ENCODE data around the gene KIF3C. TPM values are rescaled to one million over a fixed set of nuclear protein-coding genes. Genes with fewer than 3 reads are reported as not detected.

The KIF3C gene
- polyA plus RNA-seq, 2 of the 4 experiments (the other 2 are of a cell fraction), result 17.1 to 77.4 TPM

DNA sequence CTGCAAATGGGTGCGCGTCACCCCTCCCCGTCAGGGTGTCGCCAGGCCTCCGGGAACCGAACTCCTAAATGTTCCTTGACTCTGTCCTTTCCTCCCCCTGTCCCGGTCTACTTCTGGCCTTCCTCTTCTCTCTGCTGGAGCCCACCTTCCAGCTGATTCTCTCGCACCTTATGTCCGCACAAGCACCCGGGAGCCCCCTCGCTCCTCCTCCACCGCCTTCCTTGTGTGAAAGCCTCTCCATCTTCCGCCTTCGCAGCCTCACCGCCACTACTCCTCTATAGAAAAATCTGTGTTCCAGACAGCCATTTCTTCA lies 627 bp upstream of the KIF3C start:
- peaks cover 45% of the 10 kb centered on the region for H3K4me1 ChIP-seq
- H3K9me3 ChIP-seq, result no peaks in the 10 kb centered on the region
- ChIA-PET POLR2A (interaction anchor here (1.2 kb wide), 1 partner anchor 51 kb away, joined by 4 read pairs; the partner anchor contains the start of gene RAB10), CTCF (interaction anchor here (1.0 to 18.4 kb wide), 7 partner anchors 8 to 163 kb away, joined by 3 to 240 read pairs (median 8); no protein-coding TSS in a partner anchor)
- ATAC-seq, result no peak; a peak in 1 of 6 replicates
- no peak for DNase-seq (ENCODE audit: low read depth in 1 of 2, low spot score in 1 of 2)
- H3K27ac ChIP-seq, result peak overlapping the region; percentile 81 to 90
- TF ChIP-seq RNF2 (IDR thresholded peaks at IDR 0.05; ENCODE audit: borderline replicate concordance, low read depth) (no peak), EHF (CRISPR knock-in tag; IDR thresholded peaks at IDR 0.05) (no peak), EHMT2 (IDR thresholded peaks at IDR 0.05; ENCODE audit: low read depth) (no peak), HEYL (CRISPR knock-in tag; IDR thresholded peaks at IDR 0.05) (no peak), BHLHE40 (IDR thresholded peaks at IDR 0.05; ENCODE audit: low read depth, low read length) (no peak), SMC3 (IDR thresholded peaks at IDR 0.05) (no peak), FOXS1 (CRISPR knock-in tag; IDR thresholded peaks at IDR 0.05) (no peak), RCOR1 (IDR thresholded peaks at IDR 0.05; ENCODE audit: low read depth, low read length) (no peak), JUN (IDR thresholded peaks at IDR 0.05) (no peak), ZC3H11A (IDR thresholded peaks at IDR 0.05) (no peak)
- TF ChIP-seq, protein P1, sequence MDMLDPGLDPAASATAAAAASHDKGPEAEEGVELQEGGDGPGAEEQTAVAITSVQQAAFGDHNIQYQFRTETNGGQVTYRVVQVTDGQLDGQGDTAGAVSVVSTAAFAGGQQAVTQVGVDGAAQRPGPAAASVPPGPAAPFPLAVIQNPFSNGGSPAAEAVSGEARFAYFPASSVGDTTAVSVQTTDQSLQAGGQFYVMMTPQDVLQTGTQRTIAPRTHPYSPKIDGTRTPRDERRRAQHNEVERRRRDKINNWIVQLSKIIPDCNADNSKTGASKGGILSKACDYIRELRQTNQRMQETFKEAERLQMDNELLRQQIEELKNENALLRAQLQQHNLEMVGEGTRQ (IDR thresholded peaks at IDR 0.05), result no peak
- TF ChIP-seq, protein P2, sequence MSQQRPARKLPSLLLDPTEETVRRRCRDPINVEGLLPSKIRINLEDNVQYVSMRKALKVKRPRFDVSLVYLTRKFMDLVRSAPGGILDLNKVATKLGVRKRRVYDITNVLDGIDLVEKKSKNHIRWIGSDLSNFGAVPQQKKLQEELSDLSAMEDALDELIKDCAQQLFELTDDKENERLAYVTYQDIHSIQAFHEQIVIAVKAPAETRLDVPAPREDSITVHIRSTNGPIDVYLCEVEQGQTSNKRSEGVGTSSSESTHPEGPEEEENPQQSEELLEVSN (IDR thresholded peaks at IDR 0.05; ENCODE audit: borderline replicate concordance, low read depth), result no peak
- 80% methylated on average over 15 of the region's 15 CpGs for WGBS (ENCODE audit: missing lambda C conversion rate)
- peak overlapping the region; percentile 71 for H3K4me2 ChIP-seq
- FAIRE-seq, result no peak
- H3K4me3 ChIP-seq, result peak overlapping the region; percentile 79

DNA sequence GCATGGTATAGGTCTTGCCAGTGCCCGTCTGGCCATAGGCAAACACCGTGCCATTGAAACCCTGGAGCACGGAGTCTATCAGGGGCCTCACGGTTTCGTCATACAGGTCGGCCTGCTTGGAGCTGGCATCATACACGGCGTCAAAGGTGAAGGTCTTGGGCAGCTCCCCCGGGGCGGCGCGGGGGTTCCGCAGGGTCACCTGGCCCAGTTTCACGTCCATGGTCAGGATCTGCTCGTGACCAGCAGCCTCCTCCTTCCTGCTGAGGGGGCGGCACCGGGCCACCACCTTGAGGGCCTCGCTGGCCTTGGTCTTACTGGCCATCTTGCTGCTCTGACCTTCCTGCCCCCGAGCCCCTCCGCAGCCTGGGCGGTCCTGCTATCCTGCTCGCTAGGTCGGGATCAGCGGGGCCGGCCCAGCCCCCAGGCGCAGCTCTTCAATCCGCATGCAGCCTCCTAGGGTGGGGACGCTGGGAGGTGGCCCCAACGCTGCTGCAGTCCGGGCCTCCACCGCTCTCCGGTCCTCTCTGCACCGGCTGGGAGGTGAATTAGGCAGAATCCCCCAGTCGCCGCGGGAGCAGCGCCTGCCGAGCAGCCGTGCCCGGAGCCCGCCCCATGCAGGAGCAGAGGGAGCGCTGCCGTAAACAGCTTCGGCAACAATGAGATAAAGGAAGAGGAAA lies 563 bp downstream of the KIF3C start:
- peak; percentile 19 to 24 for ATAC-seq
- 40% methylated on average over 16 of the region's 44 CpGs for WGBS (ENCODE audit: missing lambda C conversion rate)
- ChIA-PET CTCF (interaction anchor here (1.1 to 18.4 kb wide), 11 partner anchors 8 to 204 kb away, joined by 3 to 240 read pairs (median 4); no protein-coding TSS in a partner anchor), POLR2A (interaction anchor here (0.9 to 1.2 kb wide), 3 partner anchors 52 to 88 kb away, joined by 3 to 4 read pairs (median 3); partner anchors contain the start of gene RAB10)
- no peak for FAIRE-seq
- TF ChIP-seq, protein P3, sequence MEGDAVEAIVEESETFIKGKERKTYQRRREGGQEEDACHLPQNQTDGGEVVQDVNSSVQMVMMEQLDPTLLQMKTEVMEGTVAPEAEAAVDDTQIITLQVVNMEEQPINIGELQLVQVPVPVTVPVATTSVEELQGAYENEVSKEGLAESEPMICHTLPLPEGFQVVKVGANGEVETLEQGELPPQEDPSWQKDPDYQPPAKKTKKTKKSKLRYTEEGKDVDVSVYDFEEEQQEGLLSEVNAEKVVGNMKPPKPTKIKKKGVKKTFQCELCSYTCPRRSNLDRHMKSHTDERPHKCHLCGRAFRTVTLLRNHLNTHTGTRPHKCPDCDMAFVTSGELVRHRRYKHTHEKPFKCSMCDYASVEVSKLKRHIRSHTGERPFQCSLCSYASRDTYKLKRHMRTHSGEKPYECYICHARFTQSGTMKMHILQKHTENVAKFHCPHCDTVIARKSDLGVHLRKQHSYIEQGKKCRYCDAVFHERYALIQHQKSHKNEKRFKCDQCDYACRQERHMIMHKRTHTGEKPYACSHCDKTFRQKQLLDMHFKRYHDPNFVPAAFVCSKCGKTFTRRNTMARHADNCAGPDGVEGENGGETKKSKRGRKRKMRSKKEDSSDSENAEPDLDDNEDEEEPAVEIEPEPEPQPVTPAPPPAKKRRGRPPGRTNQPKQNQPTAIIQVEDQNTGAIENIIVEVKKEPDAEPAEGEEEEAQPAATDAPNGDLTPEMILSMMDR (IDR thresholded peaks at IDR 0.05), result no peak
- TF ChIP-seq EHF (CRISPR knock-in tag; IDR thresholded peaks at IDR 0.05) (no peak), POLR2A (IDR thresholded peaks at IDR 0.05; ENCODE audit: low read length) (0 out of 2 replicates have a peak, but pooled peaks have one; percentile 16), RAD21 (conservative IDR thresholded peaks at IDR 0.05 in 1 of 2, IDR thresholded peaks at IDR 0.05 in 1 of 2) (peak in 1 of 2 experiments; percentile 6; a peak in 1 of 5 replicates)
- TF ChIP-seq, protein P2 (IDR thresholded peaks at IDR 0.05; ENCODE audit: borderline replicate concordance, low read depth), result 0 out of 2 replicates have a peak, but pooled peaks have one; percentile 15
- Histone ChIP-seq H3K9me3 (no peaks in the 10 kb centered on the region), H3K27ac (peak overlapping the region; percentile 81 to 90), H3K4me2 (peak overlapping the region; percentile 71), H3K4me1 (peaks cover 57% of the 10 kb centered on the region), H3K4me3 (peak overlapping the region; percentile 79)
- DNase-seq (ENCODE audit: low read depth in 1 of 2, low spot score in 1 of 2), result no peak

DNA sequence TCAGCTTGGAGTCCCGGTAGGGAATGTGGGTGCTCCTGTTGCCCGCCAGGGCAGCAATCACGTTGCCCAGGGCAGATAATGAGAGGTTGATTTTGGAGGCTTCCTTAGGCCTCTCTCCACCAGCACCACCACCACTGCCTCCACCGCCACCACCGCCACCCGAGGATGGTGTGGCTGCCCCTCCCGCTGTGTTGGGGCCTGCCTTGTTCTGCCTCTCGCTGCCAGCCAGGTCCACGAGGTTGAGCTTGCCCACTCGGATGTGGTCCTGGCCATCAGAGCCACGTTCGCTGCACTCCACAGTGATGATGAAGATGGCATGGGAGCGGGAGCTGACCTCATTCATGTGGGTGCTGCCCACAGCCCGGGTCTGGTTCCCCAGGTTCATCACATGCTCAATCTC lies 1.3 kb downstream of the KIF3C start:
- POLR2A ChIA-PET, result interaction anchor here (1.0 kb wide), 1 partner anchor 53 kb away, joined by 3 read pairs; the partner anchor contains the start of gene RAB10
- H3K4me1 ChIP-seq, result peaks cover 64% of the 10 kb centered on the region
- H3K4me2 ChIP-seq, result peak overlapping the region; percentile 71

More for the DNA sequence above, 1.3 kb downstream of the KIF3C start:
- TF ChIP-seq KDM5A (IDR thresholded peaks at IDR 0.05) (no peak), ZFP36 (IDR thresholded peaks at IDR 0.05; ENCODE audit: borderline replicate concordance, partially characterized antibody) (no peak), CBX8 (IDR thresholded peaks at IDR 0.05) (no peak), EHMT2 (IDR thresholded peaks at IDR 0.05; ENCODE audit: low read depth) (no peak)
- TF ChIP-seq, protein P4, sequence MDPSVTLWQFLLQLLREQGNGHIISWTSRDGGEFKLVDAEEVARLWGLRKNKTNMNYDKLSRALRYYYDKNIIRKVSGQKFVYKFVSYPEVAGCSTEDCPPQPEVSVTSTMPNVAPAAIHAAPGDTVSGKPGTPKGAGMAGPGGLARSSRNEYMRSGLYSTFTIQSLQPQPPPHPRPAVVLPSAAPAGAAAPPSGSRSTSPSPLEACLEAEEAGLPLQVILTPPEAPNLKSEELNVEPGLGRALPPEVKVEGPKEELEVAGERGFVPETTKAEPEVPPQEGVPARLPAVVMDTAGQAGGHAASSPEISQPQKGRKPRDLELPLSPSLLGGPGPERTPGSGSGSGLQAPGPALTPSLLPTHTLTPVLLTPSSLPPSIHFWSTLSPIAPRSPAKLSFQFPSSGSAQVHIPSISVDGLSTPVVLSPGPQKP (IDR thresholded peaks at IDR 0.05; ENCODE audit: low read depth, low read length), result no peak
- TF ChIP-seq, protein P5, sequence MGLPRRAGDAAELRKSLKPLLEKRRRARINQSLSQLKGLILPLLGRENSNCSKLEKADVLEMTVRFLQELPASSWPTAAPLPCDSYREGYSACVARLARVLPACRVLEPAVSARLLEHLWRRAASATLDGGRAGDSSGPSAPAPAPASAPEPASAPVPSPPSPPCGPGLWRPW (IDR thresholded peaks at IDR 0.05), result no peak
- CTCF ChIA-PET, result interaction anchor here (0.7 to 18.4 kb wide), 11 partner anchors 8 to 204 kb away, joined by 3 to 240 read pairs (median 4); no protein-coding TSS in a partner anchor
- Histone ChIP-seq H3K9me3 (no peaks in the 10 kb centered on the region), H3K4me3 (peak overlapping the region; percentile 79), H3K27ac (peak overlapping the region; percentile 81 to 90; a peak in 4 of 6 replicates)
- 91% methylated on average over 14 of the region's 14 CpGs for WGBS (ENCODE audit: missing lambda C conversion rate)
- DNase-seq (ENCODE audit: low read depth in 1 of 2, low spot score in 1 of 2) (no peak), FAIRE-seq (no peak), ATAC-seq (no peak)

Data from A549 (cell line).